NCI-H2029 (cell line): ENCODE results near the gene SLCO4A1.

Experiments used
- DNase-seq: peaks from one replicate; lab custom pipeline; 2025; lab: John Stamatoyannopoulos, UW

The SLCO4A1 gene

DNA sequence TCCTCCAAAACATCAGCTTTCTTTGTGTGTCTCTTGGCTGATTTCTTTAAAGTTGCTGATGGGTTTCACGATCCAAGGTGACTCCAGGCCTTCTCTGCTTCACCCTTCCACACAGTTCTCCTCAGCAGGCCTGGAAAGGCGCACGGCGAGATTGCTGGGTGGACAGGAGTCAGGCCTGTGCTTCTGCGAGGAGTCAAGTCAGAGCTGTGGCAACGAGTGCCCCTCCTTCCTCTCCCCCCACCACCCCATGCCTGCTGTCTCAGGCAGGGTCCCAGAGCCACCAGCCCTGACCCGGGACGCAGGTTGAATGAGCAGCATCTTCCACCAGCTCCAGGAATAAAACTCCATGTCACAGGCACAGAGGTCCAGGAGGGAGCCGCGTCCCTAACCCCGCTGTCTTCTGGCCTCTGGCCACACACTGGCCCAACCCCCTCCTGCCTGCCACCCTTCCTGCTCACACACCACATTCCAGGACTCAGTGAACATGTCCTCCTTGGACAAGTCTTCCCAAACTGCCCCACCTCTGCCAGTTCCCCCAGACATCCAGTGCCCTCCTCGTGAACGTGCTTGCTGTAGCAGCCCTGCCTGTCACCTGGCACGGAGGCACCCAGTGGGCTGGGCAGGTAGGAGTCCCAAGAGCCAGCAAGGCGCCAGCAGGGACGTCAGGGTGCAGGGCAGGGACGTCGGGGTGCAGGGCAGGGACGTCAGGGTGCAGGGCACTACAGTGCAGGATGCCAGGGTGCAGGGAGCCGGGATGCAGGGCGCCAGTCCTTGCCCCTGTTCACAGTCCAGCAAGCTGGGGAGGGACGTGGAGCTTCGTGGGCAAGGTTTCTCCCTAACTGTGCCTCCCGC lies 59.1 kb downstream of the SLCO4A1 start:
- DNase-seq, result no peak

DNA sequence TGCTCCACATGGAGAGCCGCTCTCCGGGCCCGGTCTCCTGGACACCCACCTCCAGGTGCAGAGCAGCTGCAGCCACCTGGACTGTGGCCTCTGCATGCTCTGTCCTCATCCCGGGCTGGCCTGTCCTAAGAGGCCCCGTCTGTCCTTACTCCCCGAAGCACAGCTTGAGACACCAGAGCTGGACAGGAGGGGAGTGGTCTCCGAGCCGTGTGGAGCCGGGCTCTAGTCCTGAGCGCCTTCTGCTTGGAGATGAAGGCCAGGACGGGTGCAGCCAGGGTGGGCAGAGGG lies 59.7 kb downstream of the SLCO4A1 start:
- DNase-seq, result no peak

DNA sequence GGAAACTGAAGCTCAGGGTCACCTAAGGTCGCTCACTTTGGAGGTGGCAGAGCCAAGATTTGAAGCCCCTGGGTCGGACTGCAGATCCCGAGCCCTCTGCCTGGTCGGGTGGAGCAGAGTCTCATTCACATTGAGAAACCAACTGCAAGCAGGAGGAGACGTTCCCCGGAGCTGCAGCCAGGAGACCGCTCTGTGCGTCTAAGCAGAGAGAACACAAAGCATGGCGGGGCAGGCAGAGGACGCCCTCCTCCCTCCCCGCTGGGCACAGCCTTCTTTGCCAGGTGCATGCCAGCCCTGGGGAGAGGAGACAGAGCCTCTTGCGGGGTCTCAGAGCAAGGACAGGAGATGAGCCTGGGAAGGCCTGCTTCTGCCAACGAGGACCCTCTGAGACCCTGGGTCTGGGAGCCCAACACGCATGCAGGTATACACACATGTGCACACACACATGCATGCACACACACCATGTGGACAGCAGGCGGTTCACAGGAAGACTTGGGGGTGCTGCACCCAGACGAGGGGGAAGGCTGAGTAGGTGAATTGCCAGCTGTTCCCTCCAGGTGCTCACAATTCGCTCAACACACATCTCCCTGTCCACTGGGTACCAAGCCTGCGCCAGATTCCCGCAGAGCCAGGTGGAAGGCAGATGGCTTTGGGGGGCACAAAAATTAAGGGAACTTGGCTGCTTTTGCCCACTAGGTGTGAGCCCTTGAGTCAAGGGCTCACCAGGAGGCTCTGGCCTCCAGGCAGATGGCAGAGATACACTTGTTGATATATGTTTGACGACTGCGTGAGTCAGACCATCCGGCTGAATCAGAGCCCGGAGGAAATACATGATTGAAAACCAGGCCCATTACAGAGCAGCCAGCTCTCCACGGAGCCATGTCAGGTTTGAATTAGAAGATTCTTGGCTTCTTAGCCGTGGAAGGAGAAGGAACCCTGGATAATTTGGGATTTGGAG lies 60.9 kb downstream of the SLCO4A1 start:
- no peak for DNase-seq

DNA sequence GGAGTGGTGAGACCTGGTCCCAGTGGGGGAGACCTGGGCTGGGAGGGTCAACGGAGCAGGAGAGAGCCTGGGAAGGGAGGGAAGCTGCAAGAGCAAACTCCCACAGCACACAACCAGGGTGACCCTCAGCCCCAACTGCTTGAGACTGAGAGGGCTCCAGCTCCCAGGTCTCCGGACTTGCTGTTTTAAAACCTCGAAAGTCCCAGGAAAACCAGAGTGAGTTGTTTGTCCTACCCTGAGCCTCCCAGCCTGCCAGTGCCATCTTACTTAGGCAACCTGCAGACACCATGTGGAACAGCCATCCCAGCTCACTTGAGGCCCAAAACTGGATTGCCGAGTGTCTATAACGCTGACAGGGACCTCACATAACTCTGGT lies 61.5 kb downstream of the SLCO4A1 start:
- no peak for DNase-seq

DNA sequence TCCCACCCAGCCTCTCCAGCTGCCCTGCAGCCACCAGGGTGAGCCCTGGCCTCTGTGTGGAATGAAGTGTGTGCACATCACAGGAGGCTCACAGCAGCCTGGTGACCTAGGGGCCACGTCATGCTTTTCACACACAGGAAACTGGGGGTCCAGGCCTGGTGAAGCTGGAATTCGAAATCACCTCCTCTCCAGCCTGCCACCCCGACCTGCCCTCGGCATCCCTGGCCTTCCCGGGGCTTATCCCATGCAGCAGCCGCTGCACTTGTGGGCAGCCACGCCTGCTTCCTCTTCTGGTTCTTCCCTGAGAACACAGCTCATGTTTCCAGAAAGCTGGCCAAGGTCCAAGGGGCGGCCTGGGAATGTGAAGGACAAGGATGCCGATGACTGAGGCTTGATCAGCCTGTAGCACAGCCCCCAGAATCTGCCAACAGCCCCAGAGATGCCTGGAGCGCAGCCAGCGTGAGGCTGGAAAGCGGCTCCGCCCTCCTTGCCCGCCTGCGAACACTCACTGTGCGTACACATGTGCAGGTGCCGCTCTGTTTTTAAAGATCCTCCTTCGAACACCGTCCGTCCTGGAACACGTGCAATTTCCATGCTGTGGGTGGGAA lies 62.1 kb downstream of the SLCO4A1 start:
- DNase-seq, result peak; percentile 93

DNA sequence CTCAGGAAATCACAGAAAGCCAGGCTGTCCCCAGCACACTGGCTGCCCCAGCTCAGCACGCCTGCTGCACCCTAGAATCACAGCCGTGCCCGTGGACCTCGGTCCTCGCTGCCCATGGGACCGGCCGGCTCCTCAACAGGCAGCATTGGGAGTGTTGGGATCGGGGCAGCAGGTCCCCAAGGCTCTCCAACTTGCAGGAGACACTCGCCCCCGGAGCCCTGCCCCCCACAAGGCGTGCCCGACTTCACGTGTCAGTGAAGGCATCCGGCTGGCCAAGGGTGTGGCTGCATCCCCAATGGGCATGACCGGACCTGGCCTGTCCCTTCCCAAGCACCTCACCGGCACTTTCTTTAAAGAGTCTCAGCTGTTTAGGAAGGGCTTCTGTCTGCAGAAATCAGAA lies 63.3 kb downstream of the SLCO4A1 start:
- no peak for DNase-seq

DNA sequence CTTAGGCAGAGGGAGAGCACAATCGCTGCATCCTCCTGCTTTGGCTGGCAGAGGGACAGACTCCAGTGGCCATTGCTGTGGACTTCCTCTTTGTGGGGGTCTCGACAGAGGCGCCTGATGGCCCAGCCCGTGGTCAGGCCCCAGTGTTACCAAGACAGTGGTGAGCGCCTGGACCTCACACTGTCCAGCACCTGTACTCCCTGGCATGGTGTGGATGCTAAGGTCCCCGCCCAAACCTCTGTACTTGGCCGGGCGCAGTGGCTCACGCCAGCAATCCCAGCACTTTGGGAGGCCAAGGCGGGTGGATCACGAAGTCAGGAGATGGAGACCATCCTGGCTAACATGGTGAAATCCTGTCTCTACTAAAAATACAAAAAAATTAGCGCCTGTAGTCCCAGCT lies 64.0 kb downstream of the SLCO4A1 start:
- DNase-seq, result no peak

DNA sequence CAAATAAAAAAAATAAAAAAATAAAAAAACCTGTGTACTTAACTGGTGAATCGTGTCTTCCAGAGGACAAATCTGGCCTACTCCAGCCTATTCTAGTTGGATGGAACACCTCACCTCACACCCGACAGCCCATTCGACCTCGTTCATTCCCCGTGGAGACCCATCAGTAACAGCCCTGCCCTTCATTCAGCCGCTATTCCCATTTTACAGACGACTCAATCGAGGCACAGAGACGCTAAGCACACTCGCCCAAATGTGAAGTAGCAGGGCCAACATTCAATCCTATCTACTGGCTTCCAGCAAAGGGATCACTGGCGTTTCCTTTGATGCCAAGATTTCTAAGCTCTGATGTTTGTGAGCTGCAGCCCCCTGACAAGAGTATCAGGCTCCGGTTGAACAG lies 64.6 kb downstream of the SLCO4A1 start:
- no peak for DNase-seq

DNA sequence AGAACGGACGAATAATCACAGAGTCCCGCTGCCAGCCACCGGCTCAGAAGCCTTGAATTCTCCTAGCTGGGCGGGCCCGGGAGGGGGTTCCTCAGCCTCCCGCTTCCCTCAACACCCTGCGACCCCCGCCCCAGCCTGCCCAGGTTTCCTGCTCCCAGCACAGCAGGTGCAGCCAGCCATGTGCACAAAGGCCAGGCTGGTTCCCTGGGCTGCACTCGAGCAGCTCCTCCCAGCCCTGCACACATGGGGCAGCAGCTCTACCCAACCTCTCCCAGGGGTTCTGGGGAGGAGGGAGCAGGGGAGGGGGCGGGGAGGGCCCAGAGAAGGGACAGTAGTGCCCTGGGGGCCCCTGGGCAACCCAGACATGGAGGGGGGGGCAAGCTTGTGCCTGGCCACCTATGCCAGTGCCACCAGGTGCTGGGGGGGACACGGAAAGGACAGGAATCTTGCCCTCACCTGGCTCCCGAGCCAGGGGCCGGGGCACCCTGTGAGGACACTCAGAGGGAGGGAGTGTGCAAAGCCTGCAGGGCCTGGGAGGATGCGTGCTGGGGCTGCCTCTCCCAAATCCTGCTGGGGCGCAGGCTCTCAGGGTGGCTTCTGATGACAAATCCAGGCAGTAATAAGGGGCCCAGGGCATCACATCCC lies 65.1 kb downstream of the SLCO4A1 start:
- no peak for DNase-seq

DNA sequence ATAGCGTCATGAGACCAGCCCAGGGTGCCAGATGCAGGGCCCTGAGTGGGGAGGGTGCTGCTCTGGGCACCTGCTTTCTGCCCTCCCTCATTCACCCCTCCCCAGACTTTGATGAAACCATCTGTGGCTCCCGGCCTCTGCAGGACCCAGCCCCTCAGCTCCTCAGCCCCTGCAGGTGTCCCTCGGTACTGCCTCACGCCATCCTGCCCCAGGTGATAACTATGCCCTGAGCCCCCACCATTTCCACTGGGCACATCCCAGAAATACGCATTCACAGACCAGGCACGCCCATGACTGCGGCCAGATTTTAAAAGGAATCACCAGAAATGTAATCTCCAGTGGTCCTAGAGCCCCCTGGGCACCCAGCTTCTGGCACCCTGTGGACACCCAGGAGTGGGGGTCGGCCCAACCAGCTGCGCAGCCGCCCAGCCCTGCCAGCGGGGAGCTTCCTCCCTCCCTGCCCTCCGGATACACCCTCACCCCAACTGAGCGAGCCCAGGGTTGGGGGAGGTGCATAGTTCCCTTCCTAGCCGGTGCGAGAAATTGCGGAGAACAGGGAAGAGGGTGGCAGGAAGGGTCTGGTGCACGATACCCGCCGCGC lies 65.7 kb downstream of the SLCO4A1 start:
- DNase-seq, result no peak

DNA sequence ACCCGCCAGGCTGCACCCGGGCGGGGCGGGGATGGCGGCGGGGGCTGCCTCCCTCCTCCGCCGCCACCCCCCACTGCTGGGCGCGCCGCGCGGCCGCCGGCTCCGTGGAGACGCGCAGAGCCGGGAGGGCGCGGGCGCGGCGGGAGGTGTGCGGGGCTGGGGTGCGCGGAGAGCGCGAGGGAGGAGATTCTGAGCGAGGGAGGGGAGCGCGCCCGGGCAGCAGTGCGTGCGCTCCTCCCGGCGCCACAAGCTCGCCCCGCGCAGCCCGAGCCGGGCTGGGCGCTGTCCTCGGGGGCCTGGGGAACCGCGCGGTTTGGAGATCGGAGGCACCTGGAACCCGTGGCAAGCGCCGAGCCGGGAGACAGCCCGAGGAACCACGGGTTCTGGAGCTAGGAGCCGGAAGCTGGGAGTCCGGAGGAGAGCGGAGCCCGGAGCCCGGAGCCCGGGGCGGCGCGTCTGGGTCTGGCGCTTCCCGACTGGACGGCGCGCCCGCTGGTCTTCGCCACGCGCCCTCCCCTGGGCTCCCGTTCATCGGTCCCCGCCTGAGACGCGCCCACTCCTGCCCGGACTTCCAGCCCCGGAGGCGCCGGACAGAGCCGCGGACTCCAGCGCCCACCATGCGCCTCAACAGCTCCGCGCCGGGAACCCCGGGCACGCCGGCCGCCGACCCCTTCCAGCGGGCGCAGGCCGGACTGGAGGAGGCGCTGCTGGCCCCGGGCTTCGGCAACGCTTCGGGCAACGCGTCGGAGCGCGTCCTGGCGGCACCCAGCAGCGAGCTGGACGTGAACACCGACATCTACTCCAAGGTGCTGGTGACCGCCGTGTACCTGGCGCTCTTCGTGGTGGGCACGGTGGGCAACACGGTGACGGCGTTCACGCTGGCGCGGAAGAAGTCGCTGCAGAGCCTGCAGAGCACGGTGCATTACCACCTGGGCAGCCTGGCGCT lies 66.6 kb downstream of the SLCO4A1 start, which contains the start of gene NTSR1:
Gene NTSR1 (plus strand): TSS at position 246 of the 946 bp plus-strand sequence. CDS start 372 bp downstream, at position 618.
- DNase-seq, result no peak

DNA sequence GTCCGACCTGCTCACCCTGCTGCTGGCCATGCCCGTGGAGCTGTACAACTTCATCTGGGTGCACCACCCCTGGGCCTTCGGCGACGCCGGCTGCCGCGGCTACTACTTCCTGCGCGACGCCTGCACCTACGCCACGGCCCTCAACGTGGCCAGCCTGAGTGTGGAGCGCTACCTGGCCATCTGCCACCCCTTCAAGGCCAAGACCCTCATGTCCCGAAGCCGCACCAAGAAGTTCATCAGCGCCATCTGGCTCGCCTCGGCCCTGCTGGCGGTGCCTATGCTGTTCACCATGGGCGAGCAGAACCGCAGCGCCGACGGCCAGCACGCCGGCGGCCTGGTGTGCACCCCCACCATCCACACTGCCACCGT lies 67.2 kb downstream of the SLCO4A1 start:
- no peak for DNase-seq

DNA sequence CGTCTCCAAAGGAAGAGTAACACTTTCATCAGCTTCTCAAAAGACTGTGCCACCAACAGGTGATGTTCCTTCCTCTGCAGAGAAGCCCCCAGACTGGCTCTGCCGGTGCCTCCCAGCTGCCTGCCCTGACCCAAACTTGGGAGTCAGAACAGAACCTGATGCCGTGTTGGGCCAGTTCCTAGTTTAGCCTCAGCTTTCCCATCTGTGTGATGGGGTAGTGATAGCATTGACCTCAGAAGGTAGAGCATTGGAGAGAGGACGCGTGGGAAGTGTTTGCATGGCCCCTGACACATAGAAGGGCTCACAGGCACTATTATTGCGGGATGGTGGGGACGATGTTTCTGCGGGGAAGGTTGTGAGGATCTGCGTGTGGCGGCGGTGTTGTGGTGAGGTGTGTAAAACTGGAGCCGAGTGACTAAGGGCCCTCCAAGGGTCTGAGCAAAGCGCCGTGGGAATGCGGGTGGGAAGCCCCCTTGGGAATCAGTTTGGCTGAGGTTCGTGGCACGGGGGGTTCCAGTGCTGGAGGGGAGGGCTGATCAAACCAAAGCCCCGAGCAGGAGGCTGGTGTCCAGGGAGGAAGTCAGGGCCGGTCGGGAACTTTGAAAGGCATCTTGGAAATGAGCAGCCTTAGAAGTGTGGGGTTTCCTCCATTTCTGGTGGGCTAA lies 68.0 kb downstream of the SLCO4A1 start:
- no peak for DNase-seq

DNA sequence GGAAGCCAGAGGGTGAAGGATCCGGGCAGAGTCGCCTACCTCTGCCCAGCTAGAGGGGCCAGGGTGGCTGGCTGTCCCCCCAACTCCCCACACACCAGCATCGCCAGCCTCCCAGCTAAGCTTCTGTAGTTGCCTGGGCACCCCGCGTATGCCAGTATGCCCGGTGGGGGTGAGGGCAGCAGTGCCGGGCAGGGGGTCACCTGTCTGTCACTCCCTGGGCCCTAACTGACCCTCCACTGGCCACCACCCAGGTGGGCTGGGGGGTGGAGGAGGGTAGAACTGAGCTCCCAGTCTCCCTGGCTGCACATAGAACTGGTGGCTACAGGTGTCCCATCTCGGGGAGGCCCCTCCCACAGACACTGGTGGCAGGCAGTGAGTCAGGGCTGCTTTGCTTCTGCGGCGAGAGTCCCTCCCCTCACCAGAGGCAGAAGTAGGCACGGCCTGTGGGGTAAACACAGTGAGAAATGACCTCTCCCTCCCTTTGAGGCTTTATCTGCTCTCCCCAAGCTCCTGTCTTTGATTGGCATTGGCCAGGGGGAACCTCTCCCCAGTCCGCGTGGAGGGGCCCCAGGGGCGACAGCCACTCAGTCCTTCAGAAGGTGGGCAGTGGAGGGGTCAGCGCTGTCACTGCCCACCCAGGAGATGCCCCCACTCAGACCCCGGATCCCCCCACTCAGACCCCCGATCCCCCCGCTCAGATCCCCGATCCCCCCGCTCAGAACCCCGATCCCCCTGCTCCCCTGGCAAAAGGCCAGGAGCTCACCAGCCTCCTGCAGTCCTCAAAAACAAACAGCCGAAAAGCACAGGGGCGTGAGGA lies 68.8 kb downstream of the SLCO4A1 start:
- DNase-seq, result no peak

DNA sequence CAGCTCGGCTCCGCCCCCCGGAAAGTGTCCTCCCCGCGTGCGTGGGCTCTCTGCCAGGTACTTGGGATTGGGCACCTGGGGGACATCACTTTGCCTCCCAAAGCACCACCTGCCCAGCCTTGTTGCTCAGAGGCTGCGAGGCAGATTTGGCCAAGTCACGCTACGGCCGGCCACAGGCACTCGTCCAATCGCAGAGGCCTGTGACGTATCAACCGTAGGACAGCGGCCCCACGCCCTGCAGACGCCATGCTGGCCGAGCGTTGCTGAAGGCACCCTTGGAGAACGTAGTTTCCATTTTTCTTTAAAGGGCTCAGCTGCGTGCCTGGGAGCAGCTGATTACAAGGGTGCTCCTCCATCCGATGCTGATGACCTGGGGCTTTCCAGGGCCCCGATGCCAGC lies 69.4 kb downstream of the SLCO4A1 start:
- DNase-seq, result peak; percentile 20

DNA sequence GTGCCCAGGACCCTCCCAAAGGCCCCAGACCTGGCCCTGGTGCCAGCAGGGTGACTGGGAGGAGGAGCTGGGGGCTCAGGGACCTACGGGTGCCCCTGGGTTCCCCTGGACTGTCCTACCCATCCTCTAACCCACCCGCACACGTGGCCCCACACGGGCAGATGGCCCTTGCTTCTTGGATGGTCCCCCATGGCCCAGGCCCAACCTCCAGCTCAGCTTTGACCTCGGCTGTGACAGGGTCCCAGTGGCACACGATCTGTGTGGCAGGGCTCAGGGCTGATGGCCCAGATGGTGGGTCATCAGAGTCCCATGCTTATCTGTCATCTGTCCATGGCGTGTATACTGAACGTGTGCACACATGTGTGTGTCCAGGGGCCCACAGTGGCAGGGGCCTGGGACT lies 70.3 kb downstream of the SLCO4A1 start:
- no peak for DNase-seq

DNA sequence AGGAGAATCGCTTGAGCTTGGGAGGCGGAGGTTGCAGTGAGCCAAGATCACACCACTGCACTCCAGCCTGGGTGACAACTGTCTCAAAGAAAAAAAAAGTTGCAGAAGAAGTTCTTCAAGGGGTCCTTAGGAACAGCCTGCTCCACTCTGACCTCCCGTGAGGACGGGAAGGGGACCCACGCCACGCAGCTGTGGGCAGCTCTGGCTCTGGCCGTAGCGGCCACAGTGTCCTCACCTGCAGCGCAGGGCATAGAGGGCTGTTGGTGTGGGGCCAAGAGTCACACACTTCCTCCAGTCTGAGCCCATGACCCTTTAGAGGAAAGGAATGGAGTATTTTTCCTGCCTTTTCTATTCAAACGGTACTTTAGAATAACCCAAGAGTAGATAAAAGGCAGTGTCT lies 71.7 kb downstream of the SLCO4A1 start:
- no peak for DNase-seq

DNA sequence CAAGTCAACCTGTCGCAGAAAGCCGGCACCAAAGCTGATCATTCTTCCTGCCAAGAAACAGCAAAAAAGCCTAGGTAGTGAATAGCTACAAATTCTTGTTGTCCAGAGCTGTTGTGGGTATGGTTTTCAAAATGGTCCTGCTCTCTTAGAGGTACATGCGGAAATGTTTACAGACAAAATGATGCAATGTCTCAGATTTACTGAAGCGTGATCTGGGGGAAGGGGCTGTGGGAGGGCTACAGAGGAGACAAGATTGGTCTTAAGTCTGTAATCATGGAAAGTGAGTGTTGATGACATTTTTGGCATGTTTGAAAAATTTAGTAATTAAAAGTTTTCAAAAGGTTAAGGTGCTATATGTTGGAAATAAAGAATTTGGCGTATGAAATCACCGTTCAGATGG lies 72.5 kb downstream of the SLCO4A1 start:
- DNase-seq, result no peak

DNA sequence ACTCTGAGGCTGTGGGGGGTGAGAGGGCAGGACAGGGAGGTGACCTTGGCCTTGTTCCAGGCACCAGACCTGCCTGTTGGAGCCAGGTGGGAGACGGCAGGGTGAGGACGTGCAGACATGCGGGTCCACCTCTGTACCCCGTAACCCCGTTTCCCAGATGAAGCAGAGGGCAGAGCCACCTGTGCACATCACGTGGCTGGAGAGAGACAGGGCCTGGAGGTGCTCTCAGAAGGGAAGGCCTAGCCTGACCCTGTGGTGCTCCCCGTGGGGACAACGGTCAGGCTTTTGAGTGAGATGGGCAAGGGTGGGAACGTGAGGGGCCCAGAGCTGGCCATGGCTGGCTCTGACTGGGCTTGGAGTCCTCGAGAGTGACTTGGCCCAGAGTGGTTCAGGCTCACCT lies 72.9 kb downstream of the SLCO4A1 start:
- DNase-seq, result no peak
